HL-60 (cell line): ENCODE data around the gene TRIM61.
"Not testable (repeated sequence)": the region's sequence is repeated elsewhere in the genome, so short reads cannot be mapped to it uniquely, and the experiment has no call there.

Source experiments
- DNase-seq, 2 experiments: peaks; one replicate each; pipeline ENCODE4 v3.0.0-alpha.2; 2010 to 2020; ENCODE audit warnings: low read depth in 1 of 2, low spot score in 1 of 2
- H3K27ac ChIP-seq: fragments of 250-450 bp; sonication (Bioruptor Pico); replicated peaks from 2 replicates; pipeline ENCODE4 v1.5.1; 2020; ENCODE audit warnings: mild to moderate bottlenecking, moderate library complexity
- H3K27me3 ChIP-seq: fragments of 250-450 bp; sonication (Bioruptor Pico); 2 replicates; pipeline ENCODE4 v1.5.1; 2021; ENCODE audit warnings: mild to moderate bottlenecking, moderate library complexity; ENCODE audit not compliant: insufficient read depth, poor library complexity, severe bottlenecking
- H3K4me3 ChIP-seq: replicated peaks from 2 replicates; pipeline ENCODE4 v1.5.1; 2011; ENCODE audit warnings: mild to moderate bottlenecking, control low read depth, low read length; ENCODE audit not compliant: insufficient read depth
- GABPA ChIP-seq: IDR thresholded peaks from 2 replicates; pipeline ENCODE4 v1.6.1; 2012; ENCODE audit warnings: low read depth
- POLR2AphosphoS5 ChIP-seq: IDR thresholded peaks from 2 replicates; pipeline ENCODE4 v1.6.1; 2012; ENCODE audit warnings: low read depth
- REST ChIP-seq: IDR thresholded peaks from 2 replicates; pipeline ENCODE4 v1.6.1; 2012; ENCODE audit warnings: low read depth; ENCODE audit not compliant: insufficient replicate concordance
- SPI1 ChIP-seq: IDR thresholded peaks from 2 replicates; pipeline ENCODE4 v1.6.1; 2012; ENCODE audit warnings: low read depth, mild to moderate bottlenecking, borderline replicate concordance
- TF ChIP-seq, protein P1 (sequence below): IDR thresholded peaks from one replicate; pipeline ENCODE4 v1.5.1; 2011; ENCODE audit warnings: low read length, control low read depth, inconsistent platforms; ENCODE audit not compliant: insufficient read depth

TRIM61 gene

DNA sequence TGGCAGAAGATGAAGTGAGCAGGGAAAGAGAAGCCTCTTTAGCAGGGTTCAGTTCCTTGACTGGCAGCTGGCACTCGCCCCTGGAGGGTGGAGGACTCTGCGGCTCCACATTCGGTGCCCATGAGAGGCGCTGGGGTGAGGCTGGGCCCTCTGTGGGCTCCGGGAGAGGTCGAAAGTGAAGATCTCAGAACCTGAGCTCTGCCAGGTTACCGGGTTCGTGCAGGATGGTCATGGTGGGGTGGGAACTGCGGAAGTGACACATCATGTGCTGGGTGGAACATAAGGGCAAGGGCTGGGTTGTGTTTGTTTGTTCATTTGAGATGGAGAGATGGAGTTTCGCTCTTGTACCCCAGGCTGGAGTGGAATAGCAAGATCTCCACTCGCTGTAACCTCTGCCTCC, 44.2 kb downstream of the TRIM61 start:
- no peak overlapping the region for H3K27ac ChIP-seq
- H3K4me3 ChIP-seq = no peak overlapping the region
- no peak for DNase-seq
- no peak for TF ChIP-seq REST
- TF ChIP-seq POLR2AphosphoS5 = no peak
- no peaks in the 10 kb centered on the region for H3K27me3 ChIP-seq

GRCh38 chr4:164931551-164932324, 45.7 kb downstream of the TRIM61 start:
- Histone ChIP-seq H3K27ac (no peak overlapping the region), H3K27me3 (no peaks in the 10 kb centered on the region), H3K4me3 (no peak overlapping the region)
- TF ChIP-seq GABPA = no peak
- TF ChIP-seq, protein P1, sequence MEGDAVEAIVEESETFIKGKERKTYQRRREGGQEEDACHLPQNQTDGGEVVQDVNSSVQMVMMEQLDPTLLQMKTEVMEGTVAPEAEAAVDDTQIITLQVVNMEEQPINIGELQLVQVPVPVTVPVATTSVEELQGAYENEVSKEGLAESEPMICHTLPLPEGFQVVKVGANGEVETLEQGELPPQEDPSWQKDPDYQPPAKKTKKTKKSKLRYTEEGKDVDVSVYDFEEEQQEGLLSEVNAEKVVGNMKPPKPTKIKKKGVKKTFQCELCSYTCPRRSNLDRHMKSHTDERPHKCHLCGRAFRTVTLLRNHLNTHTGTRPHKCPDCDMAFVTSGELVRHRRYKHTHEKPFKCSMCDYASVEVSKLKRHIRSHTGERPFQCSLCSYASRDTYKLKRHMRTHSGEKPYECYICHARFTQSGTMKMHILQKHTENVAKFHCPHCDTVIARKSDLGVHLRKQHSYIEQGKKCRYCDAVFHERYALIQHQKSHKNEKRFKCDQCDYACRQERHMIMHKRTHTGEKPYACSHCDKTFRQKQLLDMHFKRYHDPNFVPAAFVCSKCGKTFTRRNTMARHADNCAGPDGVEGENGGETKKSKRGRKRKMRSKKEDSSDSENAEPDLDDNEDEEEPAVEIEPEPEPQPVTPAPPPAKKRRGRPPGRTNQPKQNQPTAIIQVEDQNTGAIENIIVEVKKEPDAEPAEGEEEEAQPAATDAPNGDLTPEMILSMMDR = no peak
- TF ChIP-seq REST = no peak
- no peak for TF ChIP-seq SPI1
- no peak for TF ChIP-seq POLR2AphosphoS5
- no peak for DNase-seq

DNA sequence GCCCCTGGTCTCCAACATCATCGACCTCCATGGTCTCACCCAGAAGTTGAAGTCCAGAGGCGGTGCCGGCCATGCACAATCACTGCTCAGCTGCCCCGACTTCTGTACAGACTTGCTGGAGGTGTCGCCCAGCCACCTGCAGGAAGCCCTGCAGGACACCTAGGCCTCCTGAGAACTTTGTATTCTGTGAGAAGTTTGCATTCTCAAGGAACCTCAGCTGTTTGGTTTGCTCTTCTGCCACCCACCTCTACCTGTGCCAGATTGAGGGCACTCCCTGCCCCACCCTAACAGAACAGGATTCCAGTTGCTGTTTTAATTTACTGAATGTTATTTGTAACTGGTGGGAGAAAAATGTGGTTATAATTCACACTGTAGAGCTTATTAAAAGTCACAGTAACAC, 46.8 kb downstream of the TRIM61 start:
- Histone ChIP-seq H3K4me3 (no peak overlapping the region), H3K27ac (no peak overlapping the region), H3K27me3 (no peaks in the 10 kb centered on the region)
- no peak for DNase-seq
- TF ChIP-seq GABPA (no peak), REST (no peak), POLR2AphosphoS5 (no peak), SPI1 (no peak)
- TF ChIP-seq, protein P1 = no peak

DNA sequence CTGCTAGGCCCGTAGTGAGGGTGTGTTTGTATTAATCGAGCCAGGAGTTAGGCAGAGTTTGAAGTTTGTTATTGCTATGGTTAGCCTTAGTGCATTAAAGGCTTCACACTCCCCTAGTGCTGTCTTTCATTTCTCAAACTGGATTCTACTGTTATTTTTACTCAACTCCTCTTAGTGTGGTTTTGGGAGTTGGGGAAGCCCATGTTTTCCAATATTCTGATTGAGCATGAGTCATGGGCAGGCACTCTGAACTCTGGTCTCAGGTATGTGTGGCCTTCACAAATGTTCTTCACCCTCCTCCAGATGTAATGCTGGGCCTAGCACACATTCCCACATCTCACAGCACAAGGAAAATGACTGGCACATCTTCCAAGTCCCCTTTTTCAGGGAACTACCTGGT, 50.4 kb downstream of the TRIM61 start:
- DNase-seq, H3K27me3 ChIP-seq, H3K27ac ChIP-seq, H3K4me3 ChIP-seq: not testable (repeated sequence)
